Endodermal cell (in vitro differentiated cells): ENCODE results near the gene THAP11. TPM values are rescaled to one million over a fixed set of nuclear protein-coding genes. Genes with fewer than 3 reads are reported as not detected.

ENCODE experiments used
- DNase-seq: peaks from one replicate; pipeline ENCODE4 v3.0.0-alpha.2; 2017
- H3K27ac ChIP-seq: 2 replicates; pipeline ENCODE4 v1.5.1; 2013; ENCODE audit warnings: mild to moderate bottlenecking, low read depth, low read length, moderate library complexity
- H3K27me3 ChIP-seq: 2 replicates; pipeline ENCODE4 v1.6.1; 2013; ENCODE audit warnings: mild to moderate bottlenecking, low read length, moderate library complexity; ENCODE audit not compliant: insufficient read depth, control insufficient read depth, poor library complexity, severe bottlenecking
- H3K36me3 ChIP-seq: 2 replicates; pipeline ENCODE4 v1.7.0; 2013; ENCODE audit warnings: mild to moderate bottlenecking, low read length, moderate library complexity; ENCODE audit not compliant: control insufficient read depth, insufficient read depth
- H3K4me1 ChIP-seq: one replicate; pipeline ENCODE4 v1.7.0; 2013; ENCODE audit warnings: low read length; ENCODE audit not compliant: control insufficient read depth, insufficient read depth
- H3K4me3 ChIP-seq: 2 replicates; pipeline ENCODE4 v1.5.1; 2013; ENCODE audit warnings: mild to moderate bottlenecking, low read length, moderate library complexity
- H3K9ac ChIP-seq: 2 replicates; pipeline ENCODE4 v1.6.1; 2013; ENCODE audit warnings: mild to moderate bottlenecking, low read length, moderate library complexity; ENCODE audit not compliant: poor library complexity, severe bottlenecking; ENCODE audit errors: extremely low read depth
- H3K9me3 ChIP-seq: 2 replicates; pipeline ENCODE4 v1.6.1; 2013; ENCODE audit warnings: mild to moderate bottlenecking, low read length, moderate library complexity; ENCODE audit not compliant: control insufficient read depth
- H3K27ac Mint-ChIP-seq: 2 replicates; pipeline ENCODE4 v1.8.0; 2020; ENCODE audit warnings: mixed read lengths
- H3K27me3 Mint-ChIP-seq: 2 replicates; pipeline ENCODE4 v1.8.0; 2021; ENCODE audit warnings: mild to moderate bottlenecking, mixed read lengths; ENCODE audit not compliant: insufficient read depth
- H3K36me3 Mint-ChIP-seq: 2 replicates; pipeline ENCODE4 v1.8.0; 2020; ENCODE audit warnings: low read depth, mixed read lengths
- H3K4me1 Mint-ChIP-seq: 2 replicates; pipeline ENCODE4 v1.8.0; 2020; ENCODE audit warnings: mixed read lengths
- H3K4me3 Mint-ChIP-seq: 2 replicates; pipeline ENCODE4 v1.8.0; 2020; ENCODE audit warnings: mild to moderate bottlenecking, moderate library complexity, mixed read lengths
- H3K9me3 Mint-ChIP-seq: 2 replicates; pipeline ENCODE4 v1.8.0; 2020; ENCODE audit warnings: mild to moderate bottlenecking, mixed read lengths
- WGBS, 2 experiments: methylation state at CpG; one replicate each; pipeline versions ENCODE4 v1.1.5 to v1.1.7; 2013; ENCODE audit warnings: missing lambda C conversion rate in 2 of 2, mixed read lengths in 1 of 2; ENCODE audit not compliant: insufficient coverage in 1 of 2, insufficient read length in 1 of 2; 5-methylcytosine and 5-hydroxymethylcytosine counted together
- total RNA-seq, 2 donors: library from RNA; stranded (reverse); fragmentation: NEBNext Ultra II Directional in 1 of 2; extraction: Animal tissue kit (Norgen Biotek cat#: 25700) in 1 of 2; gene quantifications; 2 replicates in 1 of 2; 3 replicates in 1 of 2; pipeline ENCODE4 v1.2.1, GENCODE V29; 2021
- TF ChIP-seq, protein P1 (sequence below): fragments of 200-600 bp; sonication (generic); conservative IDR thresholded peaks from 2 replicates; pipeline ENCODE4 v1.5.0; 2021; ENCODE audit warnings: antibody characterized with exemption, mild to moderate bottlenecking

Gene THAP11
- total RNA-seq, 2 donors from 2014 or later, result 28.0 to 32.9 TPM

DNA sequence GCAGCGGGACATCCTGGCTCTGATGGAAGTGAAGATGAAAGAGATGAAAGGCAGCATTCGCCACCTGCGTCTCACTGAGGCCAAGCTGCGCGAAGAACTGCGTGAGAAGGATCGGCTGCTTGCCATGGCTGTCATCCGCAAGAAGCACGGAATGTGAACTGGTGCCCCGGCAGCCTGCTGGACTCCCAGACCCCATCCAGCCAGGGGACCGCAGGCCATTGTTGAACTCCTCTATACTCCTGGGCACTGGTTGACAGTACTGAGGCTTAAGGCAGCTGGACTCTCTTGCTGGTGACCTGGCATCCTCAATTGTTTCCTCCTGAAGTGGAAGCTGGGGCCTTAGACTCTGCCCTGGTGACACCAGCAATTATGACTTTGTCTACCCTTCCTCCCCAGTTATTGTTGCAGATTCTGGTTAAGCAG, 1.2 kb downstream of the THAP11 start:
- Mint-ChIP-seq H3K4me3 (peak overlapping the region; percentile 85), H3K36me3 (peaks cover 2% of the 10 kb centered on the region), H3K9me3 (no peaks in the 10 kb centered on the region), H3K27me3 (no peaks in the 10 kb centered on the region), H3K27ac (peak overlapping the region; percentile 92), H3K4me1 (peaks cover 44% of the 10 kb centered on the region)
- Histone ChIP-seq H3K27ac (no peak overlapping the region), H3K27me3 (no peaks in the 10 kb centered on the region), H3K9ac (no peak overlapping the region), H3K36me3 (peaks cover 4% of the 10 kb centered on the region), H3K4me3 (peak overlapping the region; percentile 90), H3K9me3 (no peaks in the 10 kb centered on the region), H3K4me1 (peaks cover 22% of the 10 kb centered on the region)
- 38 to 39% methylated on average over 11 of the region's 11 CpGs for WGBS, 2 experiments
- TF ChIP-seq, protein P1, sequence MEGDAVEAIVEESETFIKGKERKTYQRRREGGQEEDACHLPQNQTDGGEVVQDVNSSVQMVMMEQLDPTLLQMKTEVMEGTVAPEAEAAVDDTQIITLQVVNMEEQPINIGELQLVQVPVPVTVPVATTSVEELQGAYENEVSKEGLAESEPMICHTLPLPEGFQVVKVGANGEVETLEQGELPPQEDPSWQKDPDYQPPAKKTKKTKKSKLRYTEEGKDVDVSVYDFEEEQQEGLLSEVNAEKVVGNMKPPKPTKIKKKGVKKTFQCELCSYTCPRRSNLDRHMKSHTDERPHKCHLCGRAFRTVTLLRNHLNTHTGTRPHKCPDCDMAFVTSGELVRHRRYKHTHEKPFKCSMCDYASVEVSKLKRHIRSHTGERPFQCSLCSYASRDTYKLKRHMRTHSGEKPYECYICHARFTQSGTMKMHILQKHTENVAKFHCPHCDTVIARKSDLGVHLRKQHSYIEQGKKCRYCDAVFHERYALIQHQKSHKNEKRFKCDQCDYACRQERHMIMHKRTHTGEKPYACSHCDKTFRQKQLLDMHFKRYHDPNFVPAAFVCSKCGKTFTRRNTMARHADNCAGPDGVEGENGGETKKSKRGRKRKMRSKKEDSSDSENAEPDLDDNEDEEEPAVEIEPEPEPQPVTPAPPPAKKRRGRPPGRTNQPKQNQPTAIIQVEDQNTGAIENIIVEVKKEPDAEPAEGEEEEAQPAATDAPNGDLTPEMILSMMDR, result no peak
- DNase-seq, result no peak

DNA sequence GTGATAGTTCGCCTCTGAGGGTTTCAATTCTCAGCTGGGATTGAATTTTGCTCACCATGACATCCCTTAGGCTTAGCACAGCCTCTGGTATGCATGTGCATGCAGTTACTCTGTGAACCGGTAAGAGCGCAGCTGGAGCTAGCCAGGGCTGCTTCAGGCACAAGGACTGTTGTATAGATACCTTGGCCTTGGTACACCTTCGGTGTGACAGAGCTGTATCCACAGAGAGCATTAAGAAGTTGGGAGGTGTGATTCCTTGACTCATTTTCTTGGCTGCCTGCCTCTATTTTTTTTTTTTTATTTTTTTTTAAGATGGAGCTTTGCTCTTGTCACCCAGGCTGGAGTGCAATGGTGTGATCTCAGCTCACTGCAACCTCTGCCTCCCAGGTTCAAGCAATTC, 2.4 kb downstream of the THAP11 start:
- peak overlapping the region; percentile 90 for H3K4me3 ChIP-seq
- Mint-ChIP-seq H3K4me1 (peaks cover 47% of the 10 kb centered on the region), H3K4me3 (peak overlapping the region; percentile 85), H3K27ac (no peak overlapping the region), H3K36me3 (peaks cover 9% of the 10 kb centered on the region), H3K27me3 (no peaks in the 10 kb centered on the region), H3K9me3 (no peaks in the 10 kb centered on the region)
- H3K27ac ChIP-seq, result no peak overlapping the region
- WGBS, 2 experiments, result 84 to 85% methylated on average over 4 of the region's 4 CpGs
- H3K4me1 ChIP-seq, result peaks cover 22% of the 10 kb centered on the region
- DNase-seq, result no peak
- peaks cover 11% of the 10 kb centered on the region for H3K36me3 ChIP-seq
- TF ChIP-seq, protein P1, result peak; percentile 22
- no peak overlapping the region for H3K9ac ChIP-seq
- no peaks in the 10 kb centered on the region for H3K27me3 ChIP-seq
- H3K9me3 ChIP-seq, result no peaks in the 10 kb centered on the region

DNA sequence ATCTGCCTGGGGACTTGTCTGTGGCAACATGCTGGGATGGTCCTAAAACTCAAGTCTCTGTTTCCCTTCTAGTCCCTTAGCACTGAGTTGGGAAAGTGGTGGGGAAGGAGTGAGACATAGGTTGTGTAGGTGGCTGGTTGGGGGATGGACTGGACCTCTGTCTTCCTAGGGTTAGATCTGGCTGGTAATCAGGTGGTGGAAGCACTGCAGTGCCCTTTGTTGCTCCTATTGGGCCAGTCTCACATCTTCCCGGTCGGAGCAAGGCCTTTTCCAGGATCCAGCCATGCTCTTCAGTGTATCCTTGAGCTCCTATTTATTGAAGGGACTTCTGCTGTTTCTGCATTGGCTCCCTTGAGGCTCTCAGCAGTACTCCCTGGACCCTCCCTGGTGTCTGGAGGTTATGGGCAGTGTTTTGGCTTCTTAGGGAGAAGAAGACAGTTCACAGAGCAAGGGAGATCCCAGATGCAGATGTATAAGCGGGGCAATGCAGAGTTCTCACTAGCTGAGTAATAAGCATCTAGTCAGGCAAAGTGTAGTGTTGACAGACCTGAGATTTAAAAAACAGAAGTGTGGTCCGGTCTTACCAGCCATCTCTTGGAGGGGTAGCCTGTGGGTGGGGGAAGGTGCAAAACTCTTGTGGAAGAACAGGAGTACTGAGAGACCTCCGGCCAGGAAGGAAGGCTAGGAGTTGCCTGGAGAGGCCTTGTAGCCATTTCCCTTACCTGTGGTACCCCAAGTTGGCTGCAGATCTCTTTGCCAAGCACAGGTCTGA, 3.4 kb downstream of the THAP11 start:
- TF ChIP-seq, protein P1, result no peak
- Histone ChIP-seq H3K27ac (peak overlapping the region; percentile 96), H3K27me3 (no peaks in the 10 kb centered on the region), H3K4me1 (peaks cover 22% of the 10 kb centered on the region), H3K36me3 (peaks cover 17% of the 10 kb centered on the region), H3K9me3 (no peaks in the 10 kb centered on the region), H3K9ac (peak overlapping the region; percentile 95), H3K4me3 (peak overlapping the region; percentile 89)
- WGBS, 2 experiments, result 89 to 91% methylated on average over 4 to 5 of the region's 5 CpGs
- Mint-ChIP-seq H3K36me3 (peaks cover 13% of the 10 kb centered on the region), H3K9me3 (no peaks in the 10 kb centered on the region), H3K4me1 (peaks cover 47% of the 10 kb centered on the region), H3K27me3 (no peaks in the 10 kb centered on the region), H3K27ac (peak overlapping the region; percentile 91), H3K4me3 (peak overlapping the region; percentile 89)
- no peak for DNase-seq
